Measurements from ENCODE around the gene KNG1. TPM values are rescaled to one million over a fixed set of nuclear protein-coding genes. Genes with fewer than 3 reads are reported as not detected.

Gene KNG1
- total RNA-seq, 1 donor from 2014 or later: not detected

DNA sequence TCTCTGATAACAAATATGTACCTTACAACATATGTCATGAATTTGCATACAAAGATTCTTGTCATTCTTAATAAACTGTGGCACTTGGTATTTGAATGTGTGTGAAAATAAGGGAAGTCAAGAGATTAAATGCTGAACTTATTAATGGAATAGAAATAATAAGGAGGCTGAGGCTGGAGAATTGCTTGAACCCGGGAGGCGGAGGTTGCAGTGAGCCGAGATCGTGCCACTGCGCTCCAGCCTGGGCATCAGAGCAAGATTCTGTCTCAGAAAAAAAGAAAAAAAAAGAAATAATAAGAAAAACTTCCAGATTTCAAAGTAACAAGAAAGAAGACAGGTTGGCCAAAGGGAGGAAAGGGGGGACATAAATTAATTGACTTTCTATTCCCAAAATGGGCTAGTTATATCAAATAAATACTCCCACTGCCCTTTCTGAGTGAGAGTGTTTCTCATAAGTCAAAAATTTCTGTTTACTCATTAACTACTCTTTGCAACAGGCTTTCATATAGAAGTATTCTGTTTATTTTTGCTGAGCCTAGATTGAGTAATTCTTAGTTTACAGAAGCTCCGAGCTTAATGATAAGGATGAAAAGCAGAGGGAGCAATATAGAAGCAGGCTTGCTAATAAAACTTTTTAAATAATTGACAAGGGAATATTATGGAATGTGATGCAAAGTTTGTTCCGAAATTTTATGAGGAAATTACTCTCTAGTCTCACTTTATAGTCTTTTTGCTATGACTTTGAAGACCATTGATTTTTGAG lies 25.6 kb downstream of the KNG1 start:
- TF ChIP-seq, protein P1, sequence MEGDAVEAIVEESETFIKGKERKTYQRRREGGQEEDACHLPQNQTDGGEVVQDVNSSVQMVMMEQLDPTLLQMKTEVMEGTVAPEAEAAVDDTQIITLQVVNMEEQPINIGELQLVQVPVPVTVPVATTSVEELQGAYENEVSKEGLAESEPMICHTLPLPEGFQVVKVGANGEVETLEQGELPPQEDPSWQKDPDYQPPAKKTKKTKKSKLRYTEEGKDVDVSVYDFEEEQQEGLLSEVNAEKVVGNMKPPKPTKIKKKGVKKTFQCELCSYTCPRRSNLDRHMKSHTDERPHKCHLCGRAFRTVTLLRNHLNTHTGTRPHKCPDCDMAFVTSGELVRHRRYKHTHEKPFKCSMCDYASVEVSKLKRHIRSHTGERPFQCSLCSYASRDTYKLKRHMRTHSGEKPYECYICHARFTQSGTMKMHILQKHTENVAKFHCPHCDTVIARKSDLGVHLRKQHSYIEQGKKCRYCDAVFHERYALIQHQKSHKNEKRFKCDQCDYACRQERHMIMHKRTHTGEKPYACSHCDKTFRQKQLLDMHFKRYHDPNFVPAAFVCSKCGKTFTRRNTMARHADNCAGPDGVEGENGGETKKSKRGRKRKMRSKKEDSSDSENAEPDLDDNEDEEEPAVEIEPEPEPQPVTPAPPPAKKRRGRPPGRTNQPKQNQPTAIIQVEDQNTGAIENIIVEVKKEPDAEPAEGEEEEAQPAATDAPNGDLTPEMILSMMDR (conservative IDR thresholded peaks at IDR 0.05): no peak
- H3K4me1 Mint-ChIP-seq: peaks cover 6% of the 10 kb centered on the region
- H3K4me3 Mint-ChIP-seq: no peak overlapping the region
- H3K36me3 Mint-ChIP-seq (ENCODE audit: low read depth): no peaks in the 10 kb centered on the region
- DNase-seq (ENCODE audit: low read depth, low spot score): no peak
- peaks cover 3% of the 10 kb centered on the region for H3K9me3 Mint-ChIP-seq
- peaks cover 16% of the 10 kb centered on the region for H3K27me3 Mint-ChIP-seq (ENCODE audit: low read depth)
- no peak overlapping the region for H3K27ac Mint-ChIP-seq (ENCODE audit: unreplicated experiment)

DNA sequence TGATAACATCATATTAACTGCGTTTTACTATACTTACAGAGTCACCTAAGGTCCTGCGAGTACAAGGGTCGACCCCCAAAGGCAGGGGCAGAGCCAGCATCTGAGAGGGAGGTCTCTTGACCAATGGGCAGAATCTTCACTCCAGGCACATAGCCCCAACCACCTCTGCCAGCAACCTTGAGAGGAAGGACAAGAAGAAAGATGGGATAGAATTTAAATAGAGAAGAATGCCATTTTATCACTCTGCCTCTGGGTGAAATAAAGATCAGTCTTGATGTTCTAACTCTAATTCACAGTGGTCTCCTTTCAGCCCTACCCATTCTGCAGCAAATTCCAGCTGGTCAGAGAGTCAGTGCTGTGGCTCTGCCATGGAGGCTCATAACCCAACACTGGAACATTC lies 26.5 kb downstream of the KNG1 start:
- Mint-ChIP-seq H3K27me3 (ENCODE audit: low read depth) (peaks cover 16% of the 10 kb centered on the region), H3K4me3 (no peak overlapping the region), H3K27ac (ENCODE audit: unreplicated experiment) (no peak overlapping the region), H3K4me1 (peaks cover 6% of the 10 kb centered on the region), H3K9me3 (peaks cover 3% of the 10 kb centered on the region), H3K36me3 (ENCODE audit: low read depth) (no peaks in the 10 kb centered on the region)
- no peak for DNase-seq (ENCODE audit: low read depth, low spot score)
- TF ChIP-seq, protein P1 (conservative IDR thresholded peaks at IDR 0.05): no peak

DNA sequence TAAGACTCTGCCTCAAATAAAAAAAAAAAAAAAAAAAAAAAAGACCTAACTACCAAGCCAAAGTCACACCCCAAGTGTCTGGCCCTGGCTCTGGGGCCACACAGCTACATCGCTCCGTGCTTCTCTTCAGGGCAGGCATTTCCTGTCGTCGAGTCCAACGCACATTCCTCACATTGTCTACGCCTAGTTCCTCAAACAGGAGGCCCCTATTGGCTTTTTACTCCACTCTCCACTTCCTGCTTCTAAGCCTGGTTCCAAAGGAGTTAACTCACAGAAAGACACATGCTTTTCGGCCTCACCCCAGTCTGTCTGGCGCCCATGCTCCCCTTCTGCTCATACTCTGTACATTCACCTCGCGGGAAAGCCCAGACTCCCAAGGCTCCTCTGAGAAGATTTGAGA lies 28.8 kb downstream of the KNG1 start:
- Mint-ChIP-seq H3K36me3 (ENCODE audit: low read depth) (no peaks in the 10 kb centered on the region), H3K27me3 (ENCODE audit: low read depth) (peaks cover 8% of the 10 kb centered on the region), H3K4me1 (peaks cover 6% of the 10 kb centered on the region), H3K27ac (ENCODE audit: unreplicated experiment) (peak overlapping the region; percentile 82), H3K9me3 (peaks cover 3% of the 10 kb centered on the region), H3K4me3 (no peak overlapping the region)
- TF ChIP-seq, protein P1 (conservative IDR thresholded peaks at IDR 0.05): no peak
- DNase-seq (ENCODE audit: low read depth, low spot score): no peak

DNA sequence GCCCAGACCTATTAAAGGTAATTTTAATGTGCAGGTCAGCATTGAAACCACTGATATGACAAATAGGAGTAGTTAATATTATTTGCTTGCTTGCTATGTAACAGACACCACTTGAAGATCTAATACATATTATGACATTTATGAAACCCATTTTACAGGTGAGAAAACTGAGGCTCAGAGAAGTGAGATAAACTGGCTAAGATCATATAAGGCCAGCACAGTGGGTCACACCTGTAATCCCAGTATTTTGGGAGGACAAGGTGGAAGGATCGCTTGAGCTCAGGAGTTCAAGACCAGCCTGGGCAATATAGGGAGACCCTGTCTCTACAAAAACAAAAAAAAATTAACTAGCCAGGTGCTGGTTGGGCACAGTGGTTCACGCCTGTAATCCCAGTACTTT lies 33.2 kb downstream of the KNG1 start:
- no peaks in the 10 kb centered on the region for H3K36me3 Mint-ChIP-seq (ENCODE audit: low read depth)
- H3K9me3 Mint-ChIP-seq: peaks cover 3% of the 10 kb centered on the region
- no peak overlapping the region for H3K27ac Mint-ChIP-seq (ENCODE audit: unreplicated experiment)
- H3K4me1 Mint-ChIP-seq: peaks cover 6% of the 10 kb centered on the region
- DNase-seq (ENCODE audit: low read depth, low spot score): no peak
- H3K4me3 Mint-ChIP-seq: no peak overlapping the region
- TF ChIP-seq, protein P1 (conservative IDR thresholded peaks at IDR 0.05): no peak
- H3K27me3 Mint-ChIP-seq (ENCODE audit: low read depth): peaks cover 17% of the 10 kb centered on the region

DNA sequence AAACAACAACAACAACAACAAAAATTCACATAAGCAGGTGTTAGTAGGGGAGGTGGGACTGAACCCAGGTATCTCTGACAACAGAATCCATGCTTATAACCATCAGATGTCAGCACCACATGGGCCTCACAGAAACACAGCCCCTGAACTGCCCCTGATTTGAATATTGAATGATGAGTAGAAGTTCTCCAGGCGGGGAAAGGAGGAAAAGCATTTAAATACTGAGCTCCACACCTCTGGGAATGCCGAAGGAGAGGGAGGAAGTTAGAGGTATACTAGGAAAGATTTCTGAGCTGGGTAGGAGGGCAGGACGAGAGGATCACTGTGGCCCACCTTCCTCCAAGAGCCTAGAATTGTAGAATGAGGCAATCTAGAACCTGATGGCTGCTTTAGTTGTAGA lies 34.3 kb downstream of the KNG1 start:
- Mint-ChIP-seq H3K27ac (ENCODE audit: unreplicated experiment) (no peak overlapping the region), H3K9me3 (no peaks in the 10 kb centered on the region), H3K27me3 (ENCODE audit: low read depth) (peaks cover 18% of the 10 kb centered on the region), H3K36me3 (ENCODE audit: low read depth) (no peaks in the 10 kb centered on the region), H3K4me3 (no peak overlapping the region), H3K4me1 (no peaks in the 10 kb centered on the region)
- DNase-seq (ENCODE audit: low read depth, low spot score): no peak
- TF ChIP-seq, protein P1 (conservative IDR thresholded peaks at IDR 0.05): no peak
